B cell (primary cell): ENCODE data around the gene SPIB. TPM values are rescaled to one million over a fixed set of nuclear protein-coding genes. Genes with fewer than 3 reads are reported as not detected.
A peak's percentile ranks its signal among the peaks of the same experiment; 100 is the strongest.

Experiments
- ATAC-seq: fragments of 200-7000 bp; cut with Tn5 transposase; one replicate; pipeline ENCODE4 v1.10.0; 2021; ENCODE audit warnings: low read depth, mild to moderate bottlenecking, moderate number of reproducible peaks, moderate library complexity
- CTCF ChIA-PET: fragments of 350-600 bp; sonication (Branson Sonifier 250); formaldehyde crosslinking; loops from one replicate; lab custom pipeline; 2021; ENCODE audit warnings: antibody characterized with exemption, inconsistent platforms; lab: Charles Lee
- POLR2A ChIA-PET: fragments of 350-600 bp; sonication (Branson Sonifier 250); formaldehyde crosslinking; loops from one replicate; lab custom pipeline; 2021; ENCODE audit warnings: antibody characterized with exemption; lab: Charles Lee
- DNase-seq: peaks from one replicate; pipeline ENCODE4 v3.0.0; 2013
- H2AFZ ChIP-seq: 2 replicates; pipeline ENCODE4 v1.6.1; 2012; ENCODE audit warnings: mild to moderate bottlenecking, low read depth, low read length; ENCODE audit not compliant: insufficient read depth, poor library complexity, severe bottlenecking
- H3K27ac ChIP-seq, 2 donors: 1 replicate in 1 of 2; 2 replicates in 1 of 2; pipeline ENCODE4 v1.5.1; 2012 to 2013; ENCODE audit warnings: low read length in 2 of 2, mild to moderate bottlenecking in 2 of 2, moderate library complexity in 1 of 2
- H3K27me3 ChIP-seq, 4 experiments: fragments of 200-600 bp in 1 of 4; sonication (generic) in 1 of 4; replicated peaks in 1 of 4; 1 replicate in 2 of 4; 2 replicates in 2 of 4; pipeline versions ENCODE4 v1.6.1 to v1.7.0; 2013 to 2016; ENCODE audit warnings: low read length in 3 of 4, mild to moderate bottlenecking in 2 of 4, mixed read lengths in 1 of 4, moderate library complexity in 1 of 4; ENCODE audit not compliant: insufficient read depth in 4 of 4, control insufficient read depth in 3 of 4; ENCODE audit errors: control extremely low read depth in 1 of 4
- H3K36me3 ChIP-seq, 2 experiments: replicated peaks in 1 of 2; 1 replicate in 1 of 2; 2 replicates in 1 of 2; pipeline versions ENCODE4 v1.6.1 to v1.7.1; 2013; ENCODE audit warnings: low read length in 1 of 2; ENCODE audit not compliant: insufficient read depth in 2 of 2, control insufficient read depth in 1 of 2; ENCODE audit errors: control extremely low read depth in 1 of 2, extremely low read depth in 1 of 2
- H3K4me1 ChIP-seq, 2 donors: fragments of 200-600 bp in 1 of 2; sonication (generic) in 1 of 2; 1 replicate in 1 of 2; 2 replicates in 1 of 2; pipeline versions ENCODE4 v1.5.1 to v1.6.1; 2013 to 2017; ENCODE audit warnings: low read length in 2 of 2; ENCODE audit not compliant: control insufficient read depth in 2 of 2, insufficient read depth in 2 of 2
- H3K4me2 ChIP-seq: replicated peaks from 2 replicates; pipeline ENCODE3; 2012; ENCODE audit warnings: mild to moderate bottlenecking, low read depth, low read length; ENCODE audit not compliant: poor library complexity, severe bottlenecking
- H3K4me3 ChIP-seq, 5 experiments: fragments of 200-600 bp in 1 of 5; sonication (generic) in 1 of 5; 1 replicate in 3 of 5; 2 replicates in 2 of 5; pipeline versions ENCODE4 v1.5.1 to v1.7.0; 2011 to 2016; ENCODE audit warnings: low read length in 4 of 5, mild to moderate bottlenecking in 4 of 5, low read depth in 2 of 5, control low read depth in 1 of 5, moderate library complexity in 1 of 5; ENCODE audit not compliant: insufficient read depth in 1 of 5; ENCODE audit errors: control extremely low read depth in 1 of 5, extremely low read depth in 1 of 5
- H3K79me2 ChIP-seq: fragments of 200-600 bp; sonication (generic); one replicate; pipeline ENCODE4 v1.6.0; 2016; ENCODE audit warnings: low read length; ENCODE audit not compliant: control insufficient read depth, insufficient read depth
- H3K9ac ChIP-seq: fragments of 200-600 bp; sonication (generic); 2 replicates; pipeline ENCODE4 v1.6.1; 2017; ENCODE audit warnings: mild to moderate bottlenecking, low read length, moderate library complexity
- H3K9me3 ChIP-seq, 3 donors: one replicate each; pipeline versions ENCODE4 v1.6.1 to v1.7.1; 2013; ENCODE audit warnings: low read length in 2 of 3; ENCODE audit not compliant: control insufficient read depth in 2 of 3, insufficient read depth in 1 of 3; ENCODE audit errors: control extremely low read depth in 1 of 3
- H4K20me1 ChIP-seq: 2 replicates; pipeline ENCODE4 v1.6.0; 2012; ENCODE audit warnings: mild to moderate bottlenecking, low read length; ENCODE audit not compliant: insufficient read depth, control insufficient read depth, poor library complexity, severe bottlenecking
- H3K27ac Mint-ChIP-seq: one replicate; pipeline ENCODE4 v1.8.0; 2021; ENCODE audit warnings: mixed read lengths
- H3K27me3 Mint-ChIP-seq: one replicate; pipeline ENCODE4 v1.8.0; 2021; ENCODE audit warnings: mixed read lengths
- H3K4me1 Mint-ChIP-seq: one replicate; pipeline ENCODE4 v1.8.0; 2021; ENCODE audit warnings: mixed read lengths
- H3K4me3 Mint-ChIP-seq: one replicate; pipeline ENCODE4 v1.8.0; 2021; ENCODE audit warnings: mixed read lengths
- H3K9me3 Mint-ChIP-seq: one replicate; pipeline ENCODE4 v1.8.0; 2022; ENCODE audit warnings: mixed read lengths; ENCODE audit not compliant: insufficient read depth
- CTCF ChIP-seq: fragments of 200-600 bp; IDR thresholded peaks from one replicate; pipeline ENCODE4 v1.8.0; 2022; ENCODE audit warnings: antibody characterized with exemption, mild to moderate bottlenecking
- EZH2 ChIP-seq: IDR thresholded peaks from 2 replicates; pipeline ENCODE4 v1.6.1; 2012; ENCODE audit warnings: borderline replicate concordance, low read depth, mild to moderate bottlenecking, moderate library complexity, low read length; ENCODE audit not compliant: insufficient read depth, poor library complexity, severe bottlenecking
- WGBS: methylation state at CpG from one replicate; pipeline ENCODE4 v1.1.5; 2013; ENCODE audit warnings: missing lambda C conversion rate; ENCODE audit not compliant: insufficient coverage; 5-methylcytosine and 5-hydroxymethylcytosine counted together
- intact Hi-C: fragments of 100-400 bp; cut with micrococcal nuclease; formaldehyde crosslinking; loops from one replicate; pipeline ENCODE4 v1.10.0; 2022
- polyA plus RNA-seq: library from polyadenylated mRNA; depleted of rRNA; stranded (reverse); fragments of >200 nt; gene quantifications from 2 replicates; pipeline ENCODE4 v1.2.3, GENCODE V29; 2012
- total RNA-seq, 2 donors: library from RNA; stranded (reverse); fragments of 120-200 nt in 1 of 2; gene quantifications; 1 replicate in 1 of 2; 2 replicates in 1 of 2; pipeline versions ENCODE4 v1.2.3 to v1.2.4, GENCODE V29; 2013 to 2022

SPIB gene
- total and polyA plus RNA-seq, 2 donors (not counting 1 experiment from before 2014, with no cell fraction given): 183 to 205 TPM

DNA sequence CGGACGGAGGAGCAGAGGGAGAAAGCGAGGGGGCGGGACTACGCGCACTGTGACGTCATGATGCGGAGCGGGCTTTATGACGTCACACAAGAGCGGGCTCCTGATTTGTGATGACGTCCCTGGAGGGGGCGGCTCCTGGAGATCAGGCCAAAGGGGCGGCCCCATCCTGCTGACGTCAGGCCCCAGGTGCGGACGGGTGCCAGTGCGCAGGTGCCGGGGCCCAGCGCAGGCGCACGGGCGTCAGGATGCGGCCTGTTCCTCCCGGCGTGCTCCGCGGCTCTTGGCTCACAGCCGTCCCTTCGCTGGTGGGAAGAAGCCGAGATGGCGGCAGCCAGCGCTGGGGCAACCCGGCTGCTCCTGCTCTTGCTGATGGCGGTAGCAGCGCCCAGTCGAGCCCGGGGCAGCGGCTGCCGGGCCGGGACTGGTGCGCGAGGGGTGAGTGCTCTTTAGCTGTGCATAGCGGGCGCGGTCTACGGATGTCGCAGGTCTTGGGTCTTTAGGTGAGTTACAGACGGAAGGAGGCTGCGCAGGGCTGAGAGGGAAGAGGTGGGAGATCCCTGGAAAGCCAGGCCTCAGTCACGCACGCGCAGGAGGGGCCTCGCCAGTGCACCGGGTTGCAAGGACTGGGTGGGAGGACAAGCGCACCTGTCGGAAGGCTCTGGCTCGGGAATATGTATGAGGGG, 57.6 kb downstream of the SPIB start, which contains the start of the genes EMC10 and GARIN5A:
Gene EMC10, plus strand, starts transcription at position 284 of the 683 bp plus-strand sequence. Its CDS starts 38 bp downstream, at position 322.
Gene GARIN5A, minus strand, starts transcription at position 625 of the 683 bp plus-strand sequence. Its CDS starts 460 bp downstream, at position 165.
- DNase-seq: peak; percentile 98
- H3K4me3 ChIP-seq: peak within 1 kb of the TSS; percentile 35 to 100 (median 98)
- WGBS: 4% methylated on average over 58 of the region's 58 CpGs
- TF ChIP-seq EZH2 (no peak), CTCF (no peak)
- H3K27ac ChIP-seq: peak within 1 kb of the TSS; percentile 82 to 90
- intact Hi-C loops: loop anchor here (1.0 kb wide), 2 partner anchors 16 to 61 kb away; no protein-coding TSS in a partner anchor
- ATAC-seq: peak; percentile 95
- peaks cover 0 to 35% of the 10 kb centered on the region in 2 experiments for H3K36me3 ChIP-seq
- peaks cover 45% of the 10 kb centered on the region for H3K79me2 ChIP-seq
- peak within 1 kb of the TSS; percentile 94 for H3K27ac Mint-ChIP-seq
- peaks cover 44% of the 10 kb centered on the region for H4K20me1 ChIP-seq
- H3K4me1 ChIP-seq: peaks cover 14 to 23% of the 10 kb centered on the region in 2 donors
- peaks cover 0 to 11% (median 0%) of the 10 kb centered on the region in 3 donors for H3K9me3 ChIP-seq
- H3K4me2 ChIP-seq: peak within 1 kb of the TSS; percentile 99
- H3K4me1 Mint-ChIP-seq: peaks cover 29% of the 10 kb centered on the region
- peak within 1 kb of the TSS; percentile 100 for H3K9ac ChIP-seq
- ChIA-PET POLR2A (no interaction called here), CTCF (no interaction called here)
- H2AFZ ChIP-seq: peak within 1 kb of the TSS; percentile 99
- peak within 1 kb of the TSS; percentile 99 for H3K4me3 Mint-ChIP-seq
- no peaks in the 10 kb centered on the region for H3K9me3 Mint-ChIP-seq
- no peaks in the 10 kb centered on the region for H3K27me3 Mint-ChIP-seq
- no peaks in the 10 kb centered on the region for H3K27me3 ChIP-seq

GRCh38 chr19:50476907-50477238, 58.1 kb downstream of the SPIB start:
- Histone ChIP-seq H3K79me2 (peaks cover 45% of the 10 kb centered on the region), H3K4me3 (peak overlapping the region; percentile 35 to 100 (median 98)), H2AFZ (peak overlapping the region; percentile 99), H3K27me3 (no peaks in the 10 kb centered on the region), H3K4me2 (peak overlapping the region; percentile 99), H3K36me3 (peaks cover 0 to 40% of the 10 kb centered on the region in 2 experiments), H3K9ac (peak overlapping the region; percentile 100), H3K27ac (peak overlapping the region; percentile 82 to 90), H3K4me1 (peaks cover 14 to 23% of the 10 kb centered on the region in 2 donors), H4K20me1 (peaks cover 49% of the 10 kb centered on the region), H3K9me3 (peaks cover 0 to 11% (median 0%) of the 10 kb centered on the region in 3 donors)
- no peak for TF ChIP-seq CTCF
- TF ChIP-seq EZH2: no peak
- CTCF ChIA-PET: no interaction called here
- POLR2A ChIA-PET: interaction anchor here (0.7 kb wide), 1 partner anchor 119 kb away, joined by 4 read pairs; no protein-coding TSS in a partner anchor
- no peaks in the 10 kb centered on the region for H3K27me3 Mint-ChIP-seq
- intact Hi-C loops: loop anchor here (1.0 kb wide), 2 partner anchors 17 to 62 kb away; no protein-coding TSS in a partner anchor
- DNase-seq (no peak), ATAC-seq (no peak)
- peak overlapping the region; percentile 94 for H3K27ac Mint-ChIP-seq
- H3K4me3 Mint-ChIP-seq: peak overlapping the region; percentile 99
- H3K9me3 Mint-ChIP-seq: no peaks in the 10 kb centered on the region
- 23% methylated on average over 18 of the region's 20 CpGs for WGBS
- H3K4me1 Mint-ChIP-seq: peaks cover 29% of the 10 kb centered on the region
